ENCODE data around the gene CWF19L1. TPM values are rescaled to one million over a fixed set of nuclear protein-coding genes. Genes with fewer than 3 reads are reported as not detected.
"Not testable (repeated sequence)": the region's sequence is repeated elsewhere in the genome, so short reads cannot be mapped to it uniquely, and the experiment has no call there.

The CWF19L1 gene
- total RNA-seq, 2 experiments from 2014 or later, result 60.1 to 66.7 TPM

DNA sequence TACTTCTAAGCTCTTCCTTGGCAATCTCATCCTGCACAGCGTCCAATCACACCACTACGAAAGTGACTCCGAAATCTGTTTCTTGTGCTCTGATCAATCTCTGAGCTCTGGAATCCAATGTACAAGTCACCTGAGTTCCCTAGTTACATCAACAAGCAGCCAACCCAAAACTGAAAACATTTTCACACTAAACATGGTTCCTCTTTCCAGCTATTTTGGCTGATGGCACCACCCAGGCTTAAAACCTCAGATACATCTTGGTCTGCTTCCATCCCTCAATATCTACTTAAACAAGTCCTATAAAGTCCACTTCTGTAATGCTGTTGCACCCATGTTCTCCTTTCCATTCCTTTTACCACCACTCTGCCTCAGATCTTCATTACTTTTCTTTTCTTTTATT lies 15.5 kb upstream of the CWF19L1 start:
- intact Hi-C loops (cut with DNase I, micrococcal nuclease), result loop anchor here in 1 of 2 experiments (10.0 kb wide), 2 partner anchors 278 to 762 kb away; partner anchors contain the start of gene DNMBP
- Mint-ChIP-seq H3K36me3 (ENCODE audit: low read depth) (peaks cover 35% of the 10 kb centered on the region), H3K4me1 (ENCODE audit: low read depth) (peaks cover 35% of the 10 kb centered on the region), H3K9me3 (no peaks in the 10 kb centered on the region), H3K27me3 (no peaks in the 10 kb centered on the region), H3K4me3 (no peak overlapping the region), H3K27ac (no peak overlapping the region)
- Histone ChIP-seq H3K4me1 (ENCODE audit: insufficient read depth, low read length) (peaks cover 22% of the 10 kb centered on the region), H3K27ac (ENCODE audit: low read depth in 1 of 2, low read length in 2 of 2) (no peak overlapping the region), H3K27me3 (ENCODE audit: control insufficient read depth in 1 of 2, insufficient read depth in 2 of 2, low read length in 2 of 2) (no peaks in the 10 kb centered on the region), H3K4me3 (ENCODE audit: low read length) (no peak overlapping the region), H3K9me3 (ENCODE audit: control insufficient read depth in 1 of 2, insufficient read depth in 1 of 2, low read length in 2 of 2) (no peaks in the 10 kb centered on the region), H3K36me3 (ENCODE audit: insufficient read depth, low read length) (peaks cover 40% of the 10 kb centered on the region)
- TF ChIP-seq, protein P1, sequence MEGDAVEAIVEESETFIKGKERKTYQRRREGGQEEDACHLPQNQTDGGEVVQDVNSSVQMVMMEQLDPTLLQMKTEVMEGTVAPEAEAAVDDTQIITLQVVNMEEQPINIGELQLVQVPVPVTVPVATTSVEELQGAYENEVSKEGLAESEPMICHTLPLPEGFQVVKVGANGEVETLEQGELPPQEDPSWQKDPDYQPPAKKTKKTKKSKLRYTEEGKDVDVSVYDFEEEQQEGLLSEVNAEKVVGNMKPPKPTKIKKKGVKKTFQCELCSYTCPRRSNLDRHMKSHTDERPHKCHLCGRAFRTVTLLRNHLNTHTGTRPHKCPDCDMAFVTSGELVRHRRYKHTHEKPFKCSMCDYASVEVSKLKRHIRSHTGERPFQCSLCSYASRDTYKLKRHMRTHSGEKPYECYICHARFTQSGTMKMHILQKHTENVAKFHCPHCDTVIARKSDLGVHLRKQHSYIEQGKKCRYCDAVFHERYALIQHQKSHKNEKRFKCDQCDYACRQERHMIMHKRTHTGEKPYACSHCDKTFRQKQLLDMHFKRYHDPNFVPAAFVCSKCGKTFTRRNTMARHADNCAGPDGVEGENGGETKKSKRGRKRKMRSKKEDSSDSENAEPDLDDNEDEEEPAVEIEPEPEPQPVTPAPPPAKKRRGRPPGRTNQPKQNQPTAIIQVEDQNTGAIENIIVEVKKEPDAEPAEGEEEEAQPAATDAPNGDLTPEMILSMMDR (IDR thresholded peaks at IDR 0.05), result no peak
- CTCF ChIA-PET, result no interaction called here
- POLR2A ChIA-PET, result no interaction called here
- DNase-seq, result no peak
- ATAC-seq (ENCODE audit: poor library complexity), result no peak

DNA sequence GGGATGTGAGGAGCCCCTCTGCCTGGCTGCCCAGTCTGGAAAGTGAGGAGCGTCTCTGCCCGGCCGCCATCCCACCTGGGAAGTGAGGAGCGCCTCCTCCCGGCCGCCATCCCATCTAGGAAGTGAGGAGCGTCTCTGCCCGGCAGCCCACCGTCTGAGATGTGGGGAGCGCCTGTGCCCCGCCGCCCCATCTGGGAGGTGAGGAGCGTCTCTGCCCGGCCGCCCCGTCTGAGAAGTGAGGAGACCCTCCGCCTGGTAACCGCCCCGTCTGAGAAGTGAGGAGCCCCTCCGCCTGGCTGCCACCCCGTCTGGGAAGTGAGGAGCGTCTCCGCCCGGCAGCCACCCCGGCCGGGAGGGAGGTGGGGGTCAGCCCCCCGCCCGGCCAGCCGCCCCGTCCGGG lies 9.5 kb upstream of the CWF19L1 start:
- H3K9me3 ChIP-seq (ENCODE audit: control insufficient read depth in 1 of 2, insufficient read depth in 1 of 2, low read length in 2 of 2); H3K4me1 Mint-ChIP-seq (ENCODE audit: low read depth); H3K4me1 ChIP-seq (ENCODE audit: insufficient read depth, low read length); H3K27me3 Mint-ChIP-seq; H3K9me3 Mint-ChIP-seq; intact Hi-C loops (cut with DNase I, micrococcal nuclease); DNase-seq; H3K27ac ChIP-seq (ENCODE audit: low read depth in 1 of 2, low read length in 2 of 2); H3K27me3 ChIP-seq (ENCODE audit: control insufficient read depth in 1 of 2, insufficient read depth in 2 of 2, low read length in 2 of 2); POLR2A ChIA-PET; CTCF ChIA-PET; H3K4me3 ChIP-seq (ENCODE audit: low read length); ATAC-seq (ENCODE audit: poor library complexity); H3K27ac Mint-ChIP-seq; H3K4me3 Mint-ChIP-seq: not testable (repeated sequence)
- H3K36me3 ChIP-seq (ENCODE audit: insufficient read depth, low read length), result peaks cover 43% of the 10 kb centered on the region
- H3K36me3 Mint-ChIP-seq (ENCODE audit: low read depth), result peaks cover 35% of the 10 kb centered on the region

DNA sequence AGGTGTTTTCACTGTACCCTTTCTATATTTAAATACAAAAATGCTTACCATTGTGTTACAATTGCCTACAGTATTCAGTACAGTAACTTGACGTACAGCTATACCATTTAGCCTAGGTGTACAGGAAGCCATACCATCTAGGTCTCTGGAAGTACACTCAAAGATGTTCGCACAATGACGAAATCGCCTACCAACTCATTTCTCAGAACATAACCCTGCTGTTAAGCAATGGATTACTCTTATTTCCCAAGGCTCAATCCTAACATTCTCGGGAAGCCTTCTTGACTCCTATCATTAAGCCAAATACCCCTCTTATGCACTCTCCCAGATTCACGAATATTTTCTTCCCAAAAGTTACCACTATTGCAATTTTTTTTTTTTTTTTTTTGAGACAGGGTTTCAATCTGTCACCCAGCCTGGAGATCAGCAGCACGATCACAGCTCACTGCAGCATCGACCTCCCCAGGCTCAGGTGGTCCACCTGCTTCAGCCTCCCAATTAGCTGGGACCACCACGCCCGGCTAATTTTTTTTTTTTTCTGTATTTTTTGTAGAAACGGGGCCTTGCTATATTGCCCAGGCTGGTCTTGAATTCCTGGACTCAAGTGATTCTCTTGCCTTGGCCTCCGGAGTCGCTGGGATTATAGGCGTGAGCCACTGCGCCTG lies 1.5 kb downstream of the CWF19L1 start:
- DNase-seq, result no peak
- no peaks in the 10 kb centered on the region for H3K27me3 Mint-ChIP-seq
- ChIA-PET CTCF (interaction anchor here (0.9 kb wide), 1 partner anchor 26 kb away, joined by 4 read pairs; no protein-coding TSS in a partner anchor), POLR2A (no interaction called here)
- Histone ChIP-seq H3K4me3 (ENCODE audit: low read length) (peak overlapping the region; percentile 98), H3K4me1 (ENCODE audit: insufficient read depth, low read length) (peaks cover 31% of the 10 kb centered on the region), H3K36me3 (ENCODE audit: insufficient read depth, low read length) (peaks cover 8% of the 10 kb centered on the region), H3K27me3 (ENCODE audit: control insufficient read depth in 1 of 2, insufficient read depth in 2 of 2, low read length in 2 of 2) (no peaks in the 10 kb centered on the region), H3K9me3 (ENCODE audit: control insufficient read depth in 1 of 2, insufficient read depth in 1 of 2, low read length in 2 of 2) (no peaks in the 10 kb centered on the region), H3K27ac (ENCODE audit: low read depth in 1 of 2, low read length in 2 of 2) (no peak overlapping the region)
- H3K27ac Mint-ChIP-seq, result peak overlapping the region; percentile 30
- ATAC-seq (ENCODE audit: poor library complexity), result no peak
- intact Hi-C loops (cut with DNase I, micrococcal nuclease), result loop anchor here (2.0 kb wide), 2 partner anchors 21 to 35 kb away; partner anchors contain the start of gene BLOC1S2 (in 1 of the 2)
- H3K4me3 Mint-ChIP-seq, result peak overlapping the region; percentile 100
- TF ChIP-seq, protein P1 (IDR thresholded peaks at IDR 0.05), result no peak
- no peaks in the 10 kb centered on the region for H3K9me3 Mint-ChIP-seq
- peaks cover 41% of the 10 kb centered on the region for H3K36me3 Mint-ChIP-seq (ENCODE audit: low read depth)
- peaks cover 39% of the 10 kb centered on the region for H3K4me1 Mint-ChIP-seq (ENCODE audit: low read depth)

DNA sequence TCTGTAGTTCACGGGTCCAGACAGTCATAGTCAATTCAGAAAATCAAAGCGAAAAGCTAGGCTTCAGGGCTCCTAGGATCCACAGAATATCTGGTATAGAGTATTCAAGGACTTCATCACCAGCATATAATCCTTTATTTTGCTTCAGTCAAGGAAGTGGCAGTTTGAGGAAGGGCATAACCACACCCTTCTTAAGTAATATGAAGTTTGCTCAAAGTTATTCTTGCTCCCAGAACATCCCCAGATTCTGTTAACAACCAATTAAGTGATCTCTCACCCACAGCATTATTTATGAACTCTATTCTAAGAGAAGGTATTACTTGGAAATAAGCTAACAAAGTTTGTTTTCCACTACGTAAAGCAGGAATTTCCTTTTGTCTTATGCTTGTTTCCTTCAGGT lies 13.2 kb downstream of the CWF19L1 start:
- peaks cover 71% of the 10 kb centered on the region for H3K36me3 ChIP-seq (ENCODE audit: insufficient read depth, low read length)
- ChIA-PET CTCF (no interaction called here), POLR2A (no interaction called here)
- ATAC-seq (ENCODE audit: poor library complexity), result no peak
- Mint-ChIP-seq H3K27ac (no peak overlapping the region), H3K4me3 (no peak overlapping the region), H3K9me3 (no peaks in the 10 kb centered on the region), H3K36me3 (ENCODE audit: low read depth) (peaks cover 92% of the 10 kb centered on the region), H3K27me3 (no peaks in the 10 kb centered on the region), H3K4me1 (ENCODE audit: low read depth) (peaks cover 10% of the 10 kb centered on the region)
- intact Hi-C loops (cut with DNase I, micrococcal nuclease), result no loop called here
- H3K27ac ChIP-seq (ENCODE audit: low read depth in 1 of 2, low read length in 2 of 2), result no peak overlapping the region
- DNase-seq, result no peak
- H3K4me3 ChIP-seq (ENCODE audit: low read length), result no peak overlapping the region
- H3K27me3 ChIP-seq (ENCODE audit: control insufficient read depth in 1 of 2, insufficient read depth in 2 of 2, low read length in 2 of 2), result no peaks in the 10 kb centered on the region
- no peaks in the 10 kb centered on the region for H3K9me3 ChIP-seq (ENCODE audit: control insufficient read depth in 1 of 2, insufficient read depth in 1 of 2, low read length in 2 of 2)
- no peaks in the 10 kb centered on the region for H3K4me1 ChIP-seq (ENCODE audit: insufficient read depth, low read length)
- TF ChIP-seq, protein P1 (IDR thresholded peaks at IDR 0.05), result no peak
